ENCODE measurements around the gene TRIM24.

Gene TRIM24

GRCh38 chr7:138613630-138614029 is 153.6 kb downstream of the TRIM24 start:
- no peak overlapping the region for H2AFZ ChIP-seq (ENCODE audit: low read length)
- H3F3A ChIP-seq (ENCODE audit: insufficient read depth, low read length): no peaks in the 10 kb centered on the region
- no peaks in the 10 kb centered on the region for H3K79me2 ChIP-seq (ENCODE audit: insufficient read depth, low read length)
- TF ChIP-seq, protein P1, sequence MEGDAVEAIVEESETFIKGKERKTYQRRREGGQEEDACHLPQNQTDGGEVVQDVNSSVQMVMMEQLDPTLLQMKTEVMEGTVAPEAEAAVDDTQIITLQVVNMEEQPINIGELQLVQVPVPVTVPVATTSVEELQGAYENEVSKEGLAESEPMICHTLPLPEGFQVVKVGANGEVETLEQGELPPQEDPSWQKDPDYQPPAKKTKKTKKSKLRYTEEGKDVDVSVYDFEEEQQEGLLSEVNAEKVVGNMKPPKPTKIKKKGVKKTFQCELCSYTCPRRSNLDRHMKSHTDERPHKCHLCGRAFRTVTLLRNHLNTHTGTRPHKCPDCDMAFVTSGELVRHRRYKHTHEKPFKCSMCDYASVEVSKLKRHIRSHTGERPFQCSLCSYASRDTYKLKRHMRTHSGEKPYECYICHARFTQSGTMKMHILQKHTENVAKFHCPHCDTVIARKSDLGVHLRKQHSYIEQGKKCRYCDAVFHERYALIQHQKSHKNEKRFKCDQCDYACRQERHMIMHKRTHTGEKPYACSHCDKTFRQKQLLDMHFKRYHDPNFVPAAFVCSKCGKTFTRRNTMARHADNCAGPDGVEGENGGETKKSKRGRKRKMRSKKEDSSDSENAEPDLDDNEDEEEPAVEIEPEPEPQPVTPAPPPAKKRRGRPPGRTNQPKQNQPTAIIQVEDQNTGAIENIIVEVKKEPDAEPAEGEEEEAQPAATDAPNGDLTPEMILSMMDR (IDR thresholded peaks at IDR 0.05; ENCODE audit: low read length): no peak
- TF ChIP-seq EZH2 (IDR thresholded peaks at IDR 0.05; ENCODE audit: borderline replicate concordance, low read length): no peak
- no peak overlapping the region for H3K4me3 ChIP-seq (ENCODE audit: low read depth, low read length, poor library complexity, severe bottlenecking)
- H3K27ac ChIP-seq (ENCODE audit: low read depth, low read length, poor library complexity, severe bottlenecking): no peak overlapping the region
- H4K20me1 ChIP-seq (ENCODE audit: insufficient read depth, low read length): no peaks in the 10 kb centered on the region
- no peak overlapping the region for H3K4me2 ChIP-seq (ENCODE audit: low read length)
- no peaks in the 10 kb centered on the region for H3K4me1 ChIP-seq (ENCODE audit: insufficient read depth, low read length, severe bottlenecking)
- H3K27me3 ChIP-seq (ENCODE audit: insufficient read depth, low read length): no peaks in the 10 kb centered on the region
- no peaks in the 10 kb centered on the region for H3K36me3 ChIP-seq (ENCODE audit: insufficient read depth, low read length)
- H3K9me3 ChIP-seq (ENCODE audit: low read length): no peaks in the 10 kb centered on the region
- no peak overlapping the region for H3K9ac ChIP-seq (ENCODE audit: low read length)
- no peaks in the 10 kb centered on the region for H3K9me2 ChIP-seq (ENCODE audit: low read depth, low read length)

DNA sequence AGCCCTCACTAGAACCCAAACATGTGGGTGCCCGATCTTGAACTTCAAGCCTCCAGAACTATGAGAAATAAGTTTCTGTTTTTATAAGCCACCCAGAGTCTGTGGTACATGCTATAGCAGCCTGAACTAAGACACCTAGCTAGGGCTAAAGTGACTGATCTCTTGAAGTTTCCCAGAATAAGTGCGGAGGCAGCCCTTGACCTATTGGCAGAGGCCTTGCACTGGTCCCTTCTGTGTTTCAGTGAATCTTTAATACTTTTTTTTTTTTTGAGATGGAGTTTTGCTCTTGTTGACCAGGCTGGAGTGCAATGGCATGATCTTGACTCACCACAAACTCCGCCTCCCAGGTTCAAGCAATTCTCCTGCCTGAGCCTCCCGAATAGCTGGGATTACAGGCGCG is 156.0 kb downstream of the TRIM24 start:
- no peaks in the 10 kb centered on the region for H3K36me3 ChIP-seq (ENCODE audit: insufficient read depth, low read length)
- no peak for TF ChIP-seq EZH2 (IDR thresholded peaks at IDR 0.05; ENCODE audit: borderline replicate concordance, low read length)
- TF ChIP-seq, protein P1 (IDR thresholded peaks at IDR 0.05; ENCODE audit: low read length): no peak
- no peak overlapping the region for H3K4me3 ChIP-seq (ENCODE audit: low read depth, low read length, poor library complexity, severe bottlenecking)
- no peaks in the 10 kb centered on the region for H3K4me1 ChIP-seq (ENCODE audit: insufficient read depth, low read length, severe bottlenecking)
- H2AFZ ChIP-seq (ENCODE audit: low read length): no peak overlapping the region
- no peak overlapping the region for H3K4me2 ChIP-seq (ENCODE audit: low read length)
- H3K27me3 ChIP-seq (ENCODE audit: insufficient read depth, low read length): no peaks in the 10 kb centered on the region
- no peaks in the 10 kb centered on the region for H3K9me2 ChIP-seq (ENCODE audit: low read depth, low read length)
- H4K20me1 ChIP-seq (ENCODE audit: insufficient read depth, low read length): no peaks in the 10 kb centered on the region
- no peaks in the 10 kb centered on the region for H3K79me2 ChIP-seq (ENCODE audit: insufficient read depth, low read length)
- no peak overlapping the region for H3K9ac ChIP-seq (ENCODE audit: low read length)
- H3F3A ChIP-seq (ENCODE audit: insufficient read depth, low read length): no peaks in the 10 kb centered on the region
- no peak overlapping the region for H3K27ac ChIP-seq (ENCODE audit: low read depth, low read length, poor library complexity, severe bottlenecking)
- H3K9me3 ChIP-seq (ENCODE audit: low read length): no peaks in the 10 kb centered on the region

- no peak overlapping the region for H3K4me2 ChIP-seq (ENCODE audit: low read length)
- no peaks in the 10 kb centered on the region for H3K9me2 ChIP-seq (ENCODE audit: low read depth, low read length)
- H3K27me3 ChIP-seq (ENCODE audit: insufficient read depth, low read length): no peaks in the 10 kb centered on the region
These were observed 158.4 kb downstream of the TRIM24 start for GRCh38 chr7:138618506-138618905.

More at GRCh38 chr7:138618506-138618905, 158.4 kb downstream of the TRIM24 start:
- Histone ChIP-seq H3K9me3 (ENCODE audit: low read length) (no peaks in the 10 kb centered on the region), H3K4me3 (ENCODE audit: low read depth, low read length, poor library complexity, severe bottlenecking) (no peak overlapping the region), H3K36me3 (ENCODE audit: insufficient read depth, low read length) (no peaks in the 10 kb centered on the region), H3K4me1 (ENCODE audit: insufficient read depth, low read length, severe bottlenecking) (no peaks in the 10 kb centered on the region), H3F3A (ENCODE audit: insufficient read depth, low read length) (no peaks in the 10 kb centered on the region), H4K20me1 (ENCODE audit: insufficient read depth, low read length) (no peaks in the 10 kb centered on the region), H3K9ac (ENCODE audit: low read length) (no peak overlapping the region), H3K79me2 (ENCODE audit: insufficient read depth, low read length) (no peaks in the 10 kb centered on the region), H3K27ac (ENCODE audit: low read depth, low read length, poor library complexity, severe bottlenecking) (no peak overlapping the region), H2AFZ (ENCODE audit: low read length) (no peak overlapping the region)
- TF ChIP-seq EZH2 (IDR thresholded peaks at IDR 0.05; ENCODE audit: borderline replicate concordance, low read length): no peak
- TF ChIP-seq, protein P1 (IDR thresholded peaks at IDR 0.05; ENCODE audit: low read length): no peak
